Omental fat pad (tissue), 4 donors: ENCODE measurements around the gene PGAP3. TPM values are rescaled to one million over a fixed set of nuclear protein-coding genes. Genes with fewer than 3 reads are reported as not detected.

Experiments used
- ATAC-seq: fragments of 150-250 bp; one replicate; pipeline ENCODE4 v1.9.1; 2016; ENCODE audit warnings: mild to moderate bottlenecking, moderate library complexity; ENCODE audit not compliant: low FRiP score
- DNase-seq: peaks from one replicate; pipeline ENCODE4 v3.0.0-alpha.2; 2019; ENCODE audit warnings: low spot score
- total RNA-seq, 4 donors: library from RNA; depleted of rRNA; stranded (reverse); fragments of >200 nt; gene quantifications; one replicate each; pipeline ENCODE4 v1.1.0, GENCODE V29; 2016
- TF ChIP-seq, protein P1 (sequence below), 3 donors: fragments of 450-650 bp; IDR thresholded peaks; one replicate each; pipeline ENCODE4 v1.5.1; 2016 to 2017; ENCODE audit warnings: antibody characterized with exemption in 3 of 3, mild to moderate bottlenecking in 3 of 3, moderate library complexity in 2 of 3

PGAP3 gene
- total RNA-seq, 4 donors from 2014 or later = 8.2 to 12.8 (median 11.0) TPM

DNA sequence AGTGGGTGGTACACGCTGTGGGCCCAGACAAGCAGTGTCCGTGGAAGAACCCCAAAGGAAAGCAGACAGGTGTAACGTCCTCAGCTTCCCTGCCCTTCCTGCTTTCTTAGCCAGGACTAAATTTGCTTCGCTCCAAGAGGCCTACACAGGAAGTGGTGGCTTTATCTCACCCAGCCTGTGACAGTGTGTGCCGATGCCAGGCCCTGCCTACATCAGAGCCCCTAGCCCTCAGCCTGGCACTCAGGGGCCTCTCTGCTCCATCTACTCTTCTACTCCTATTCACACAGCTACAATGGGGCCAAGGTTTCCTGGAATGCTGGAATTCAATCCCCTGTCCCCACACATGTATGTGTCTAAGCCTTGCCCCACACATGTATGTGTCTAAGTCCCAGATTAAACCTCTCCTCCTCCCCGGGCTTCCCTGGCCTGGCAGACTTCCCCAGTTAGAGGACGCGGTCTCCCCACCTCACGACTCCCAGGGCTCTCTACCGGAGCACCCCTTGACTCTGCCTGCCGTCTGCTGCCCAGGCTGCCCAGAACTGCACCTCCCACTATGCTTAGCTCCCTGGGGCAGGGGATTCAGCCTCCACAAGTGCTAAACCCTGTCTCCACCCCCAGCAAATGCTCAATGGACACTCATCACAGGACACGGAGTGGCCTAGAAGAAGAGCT, 8.2 kb downstream of the PGAP3 start:
- no peak for DNase-seq
- TF ChIP-seq, protein P1, sequence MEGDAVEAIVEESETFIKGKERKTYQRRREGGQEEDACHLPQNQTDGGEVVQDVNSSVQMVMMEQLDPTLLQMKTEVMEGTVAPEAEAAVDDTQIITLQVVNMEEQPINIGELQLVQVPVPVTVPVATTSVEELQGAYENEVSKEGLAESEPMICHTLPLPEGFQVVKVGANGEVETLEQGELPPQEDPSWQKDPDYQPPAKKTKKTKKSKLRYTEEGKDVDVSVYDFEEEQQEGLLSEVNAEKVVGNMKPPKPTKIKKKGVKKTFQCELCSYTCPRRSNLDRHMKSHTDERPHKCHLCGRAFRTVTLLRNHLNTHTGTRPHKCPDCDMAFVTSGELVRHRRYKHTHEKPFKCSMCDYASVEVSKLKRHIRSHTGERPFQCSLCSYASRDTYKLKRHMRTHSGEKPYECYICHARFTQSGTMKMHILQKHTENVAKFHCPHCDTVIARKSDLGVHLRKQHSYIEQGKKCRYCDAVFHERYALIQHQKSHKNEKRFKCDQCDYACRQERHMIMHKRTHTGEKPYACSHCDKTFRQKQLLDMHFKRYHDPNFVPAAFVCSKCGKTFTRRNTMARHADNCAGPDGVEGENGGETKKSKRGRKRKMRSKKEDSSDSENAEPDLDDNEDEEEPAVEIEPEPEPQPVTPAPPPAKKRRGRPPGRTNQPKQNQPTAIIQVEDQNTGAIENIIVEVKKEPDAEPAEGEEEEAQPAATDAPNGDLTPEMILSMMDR (IDR thresholded peaks at IDR 0.05) = no peak
- no peak for ATAC-seq

DNA sequence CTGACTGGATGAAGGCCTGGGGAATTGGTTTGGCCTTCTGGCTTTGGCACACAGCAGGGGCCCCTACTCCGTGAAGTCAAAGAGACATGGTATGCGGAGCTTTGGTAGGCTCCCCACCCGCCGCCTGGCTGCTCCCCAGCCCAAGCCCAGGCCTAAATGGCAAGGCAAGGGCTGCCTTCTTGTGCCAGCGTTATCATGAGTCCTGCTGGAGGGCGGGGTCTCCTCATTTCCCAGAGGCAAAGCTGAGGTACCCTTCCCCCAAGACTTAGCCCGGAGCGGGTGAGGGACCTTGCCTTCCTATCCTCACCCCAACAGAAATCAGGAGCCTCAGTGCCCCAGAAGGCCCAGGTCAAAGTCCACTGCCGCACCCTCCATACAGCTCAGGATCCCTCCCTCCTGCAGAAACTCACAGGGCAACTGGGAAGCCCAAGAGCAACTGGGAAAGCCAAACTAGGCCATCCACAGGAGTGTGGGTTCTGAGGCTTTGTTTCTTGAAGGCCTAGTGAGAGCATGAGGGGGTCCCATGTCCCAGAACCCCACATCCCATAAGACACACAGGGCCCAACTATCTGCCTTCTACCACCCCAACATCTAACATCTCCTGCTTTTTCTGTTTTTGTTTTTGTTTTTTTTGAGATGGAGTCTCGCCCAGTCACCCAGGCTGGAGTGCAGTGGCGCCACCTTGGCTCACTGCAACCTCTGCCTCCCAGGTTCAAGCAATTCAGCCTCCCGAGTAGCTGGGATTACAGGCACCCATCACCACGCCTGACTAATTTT, 9.3 kb downstream of the PGAP3 start:
- DNase-seq = no peak
- ATAC-seq = no peak
- TF ChIP-seq, protein P1 (IDR thresholded peaks at IDR 0.05) = no peak

DNA sequence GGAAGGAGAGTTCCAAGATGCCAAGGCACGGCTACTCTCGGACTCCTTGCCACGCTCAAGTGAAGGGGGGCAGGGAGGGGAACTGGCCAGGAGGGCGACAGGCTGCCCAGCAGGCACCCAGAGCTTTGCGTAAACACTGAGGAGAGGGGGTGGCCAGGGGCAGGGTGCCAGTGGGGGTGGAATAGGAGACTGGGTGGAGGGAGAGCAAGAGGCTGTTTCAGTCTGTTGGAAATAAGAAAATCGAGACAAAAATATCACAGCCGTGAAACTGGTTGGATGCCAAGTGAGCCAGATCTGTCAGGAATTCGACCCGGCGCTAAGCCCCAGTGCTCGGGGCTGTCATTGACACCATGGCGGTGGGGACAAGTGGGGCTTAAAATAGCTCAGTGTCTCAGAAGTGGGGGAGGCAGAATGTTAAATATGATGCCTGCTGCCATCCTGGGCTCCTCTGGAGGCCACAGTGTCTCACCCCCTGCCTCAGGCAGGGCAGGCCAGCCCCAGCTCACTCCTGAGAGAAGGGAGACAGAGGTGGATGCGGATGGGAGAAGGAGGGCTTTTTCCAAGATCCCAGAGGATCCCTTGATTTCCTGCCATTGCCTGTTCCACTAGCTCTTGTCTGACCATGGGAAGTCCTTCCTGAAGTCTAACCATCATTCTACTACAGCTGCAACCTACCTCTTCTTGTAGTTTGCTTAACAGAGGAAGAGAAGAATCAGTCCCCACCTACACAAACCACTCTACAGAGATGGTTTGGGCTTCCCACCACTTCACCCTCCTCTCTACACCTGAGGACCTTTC, 10.1 kb downstream of the PGAP3 start:
- ATAC-seq (no peak), DNase-seq (no peak)
- TF ChIP-seq, protein P1 (IDR thresholded peaks at IDR 0.05) = no peak

DNA sequence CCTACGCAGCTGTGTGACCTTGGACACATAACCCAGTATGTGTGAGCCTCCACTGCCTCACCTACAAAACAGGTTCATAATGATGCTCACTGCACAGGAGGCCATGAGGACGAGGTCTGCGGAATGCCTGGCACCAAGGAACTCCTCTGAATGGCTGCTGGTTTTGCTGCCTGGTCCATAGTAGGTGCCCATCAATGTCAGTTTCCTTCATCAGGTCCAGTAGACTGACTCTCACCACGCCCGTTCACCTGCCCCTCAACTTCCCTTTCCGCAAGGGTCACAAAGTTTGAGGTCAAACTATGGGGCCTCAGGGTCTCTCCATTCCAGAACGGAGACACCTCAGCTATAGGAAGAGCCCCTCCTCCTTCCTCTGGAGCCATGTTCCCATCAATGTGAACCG, 10.8 kb downstream of the PGAP3 start:
- no peak for DNase-seq
- TF ChIP-seq, protein P1 (IDR thresholded peaks at IDR 0.05) = no peak
- no peak for ATAC-seq

DNA sequence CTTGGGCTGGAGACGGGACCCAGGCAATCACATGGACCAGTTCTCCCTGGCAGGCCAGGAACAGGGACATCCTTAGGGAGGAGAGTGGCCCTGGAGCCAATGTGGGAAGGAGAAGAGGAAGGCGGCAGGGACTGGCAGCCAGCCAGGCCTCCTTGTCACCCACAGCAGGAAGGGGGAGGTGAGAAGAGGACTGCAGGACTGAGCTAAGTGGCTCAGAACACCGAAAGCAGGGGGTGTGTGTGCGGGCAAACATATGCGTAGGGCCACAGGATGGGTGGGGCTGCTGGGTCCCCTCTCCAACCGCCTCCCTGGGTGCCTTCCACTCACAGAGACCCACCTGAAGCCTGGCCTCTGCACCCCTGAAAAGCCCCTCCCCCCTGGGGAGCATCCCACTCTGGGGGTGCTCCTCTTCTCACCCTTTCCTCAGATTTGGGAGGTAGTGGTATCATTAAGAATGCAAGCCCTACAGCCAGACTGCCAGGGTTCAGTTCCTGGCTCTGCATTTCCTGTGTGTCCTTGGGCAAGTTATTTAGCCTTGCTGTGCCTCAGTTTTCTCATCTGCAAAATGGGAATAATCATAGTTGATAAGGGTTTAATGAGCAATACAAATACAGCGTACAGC, 11.5 kb downstream of the PGAP3 start:
- DNase-seq = no peak

DNA sequence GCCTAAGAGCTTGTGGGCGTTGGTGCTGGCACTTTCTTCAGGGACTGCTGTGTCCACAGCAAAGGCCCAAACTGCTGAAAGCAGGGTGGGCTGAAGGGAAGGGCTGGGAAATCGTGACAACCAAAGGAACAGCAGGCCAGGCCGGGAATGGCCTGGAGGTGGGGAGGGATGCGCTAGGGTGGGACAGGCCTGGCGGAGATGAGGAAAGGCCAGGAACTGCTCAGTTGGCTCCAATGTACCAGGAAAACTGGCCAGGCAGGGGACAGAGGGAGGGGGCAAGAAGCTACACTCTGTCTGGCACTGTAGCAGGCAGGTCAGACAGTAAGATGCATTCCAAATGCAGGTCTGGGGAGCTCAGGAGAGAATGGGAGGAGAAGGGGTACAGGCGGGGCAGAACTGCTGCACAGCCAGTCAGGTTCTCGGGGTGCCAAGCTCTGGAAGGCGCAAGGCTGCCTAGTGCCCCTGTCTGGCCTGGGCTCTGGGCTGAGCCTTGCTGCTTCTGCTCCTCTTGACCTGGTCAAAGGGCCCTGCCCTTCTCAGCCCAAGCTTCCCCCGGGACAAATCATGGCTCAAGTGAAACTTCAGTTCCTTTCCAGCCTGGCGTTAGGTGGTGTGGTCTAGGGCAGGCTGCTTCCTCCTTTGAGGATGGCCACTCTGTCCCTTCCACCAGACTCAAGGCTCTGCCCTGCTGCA, 12.3 kb downstream of the PGAP3 start:
- ATAC-seq (no peak), DNase-seq (no peak)
- TF ChIP-seq, protein P1 (IDR thresholded peaks at IDR 0.05) = no peak

More for the DNA sequence above, 11.5 kb downstream of the PGAP3 start:
- no peak for ATAC-seq
- TF ChIP-seq, protein P1 (IDR thresholded peaks at IDR 0.05) = no peak
